GM12878 (cell line): Measurements from ENCODE around the gene POU2F3. TPM values are rescaled to one million over a fixed set of nuclear protein-coding genes. Genes with fewer than 3 reads are reported as not detected.

Source experiments
- ATAC-seq: fragments of 200-7000 bp; cut with Tn5 transposase; 3 replicates; pipeline ENCODE4 v1.9.1; 2020; ENCODE audit warnings: mild to moderate bottlenecking, moderate library complexity
- BruUV-seq: library from RNA; stranded (reverse); fragments of 400-500 nt; replicated peaks from 2 replicates; lab custom pipeline; 2021; lab: Mats Ljungman, UMichigan
- CTCF ChIA-PET: fragments of 300-600 bp; sonication (Branson Sonifier 250); formaldehyde crosslinking; extraction: SDS; loops from one replicate; lab custom pipeline; 2021; ENCODE audit warnings: inconsistent platforms; lab: Yijun Ruan, JAX
- POLR2A ChIA-PET: fragments of 350-600 bp; formaldehyde crosslinking; extraction: SDS; loops from one replicate; lab custom pipeline; 2021; ENCODE audit warnings: inconsistent platforms; lab: Charles Lee
- RAD21 ChIA-PET: fragments of 300-600 bp; sonication (Branson Sonifier 250); formaldehyde crosslinking; loops from one replicate; lab custom pipeline; 2023; ENCODE audit warnings: antibody characterized with exemption; ENCODE audit not compliant: unreplicated experiment; lab: Charles Lee
- SMC1A ChIA-PET: fragments of 300-600 bp; sonication (Branson Sonifier 250); formaldehyde crosslinking; loops from one replicate; lab custom pipeline; 2023; ENCODE audit not compliant: unreplicated experiment, uncharacterized antibody; lab: Charles Lee
- DNase-seq: peaks from one replicate; pipeline ENCODE4 v3.0.0-alpha.2; 2011; ENCODE audit warnings: low read depth, low spot score
- FAIRE-seq: peaks from 3 replicates; lab custom pipeline; 2011; peaks lifted over from hg19 to GRCh38; lab: Jason Lieb, UNC
- H2AFZ ChIP-seq: 2 replicates; pipeline ENCODE4 v1.6.0; 2011; ENCODE audit warnings: low read depth, low read length, control low read depth; ENCODE audit not compliant: control insufficient read depth
- H3K27ac ChIP-seq: 2 replicates; pipeline ENCODE4 v1.5.1; 2011; ENCODE audit warnings: control low read depth; ENCODE audit not compliant: control insufficient read depth, insufficient read depth
- H3K27me3 ChIP-seq, 2 experiments: replicated peaks in 1 of 2; 2 replicates each; pipeline versions ENCODE4 v1.6.0 to v1.6.1; 2011; ENCODE audit warnings: low read length in 1 of 2; ENCODE audit not compliant: control insufficient read depth in 2 of 2, insufficient read depth in 2 of 2
- H3K36me3 ChIP-seq, 2 experiments: 2 replicates each; pipeline ENCODE4 v1.5.1; 2011; ENCODE audit warnings: low read length in 1 of 2; ENCODE audit not compliant: control insufficient read depth in 2 of 2, insufficient read depth in 2 of 2
- H3K4me1 ChIP-seq: 2 replicates; pipeline ENCODE4 v1.6.1; 2011; ENCODE audit warnings: mild to moderate bottlenecking, low read length, moderate library complexity, mixed read lengths; ENCODE audit not compliant: control insufficient read depth, insufficient read depth
- H3K4me2 ChIP-seq: 2 replicates; pipeline ENCODE4 v1.6.0; 2011; ENCODE audit warnings: control low read depth; ENCODE audit not compliant: control insufficient read depth, insufficient read depth
- H3K4me3 ChIP-seq: fragments of 200-600 bp; sonication (generic); 2 replicates; pipeline ENCODE4 v1.5.1; 2016
- H3K79me2 ChIP-seq: 2 replicates; pipeline ENCODE4 v1.6.0; 2011; ENCODE audit warnings: low read length; ENCODE audit not compliant: control insufficient read depth, insufficient read depth
- H3K9ac ChIP-seq: 2 replicates; pipeline ENCODE4 v1.8.0; 2011; ENCODE audit warnings: low read length, control low read depth, mixed read lengths; ENCODE audit not compliant: control insufficient read depth, insufficient read depth
- H3K9me3 ChIP-seq: replicated peaks from 3 replicates; pipeline ENCODE4 v1.5.1; 2011; ENCODE audit warnings: mild to moderate bottlenecking, low read length; ENCODE audit not compliant: control insufficient read depth, insufficient read depth
- H4K20me1 ChIP-seq: 2 replicates; pipeline ENCODE4 v1.6.0; 2011; ENCODE audit not compliant: control insufficient read depth, insufficient read depth
- BACH1 ChIP-seq: fragments of 450-650 bp; IDR thresholded peaks from 2 replicates; pipeline ENCODE4 v1.6.1; 2017; ENCODE audit warnings: mild to moderate bottlenecking, borderline replicate concordance
- EED ChIP-seq: sonication (generic); IDR thresholded peaks from 2 replicates; pipeline ENCODE4 v1.6.1; 2016; ENCODE audit warnings: antibody characterized with exemption, low read depth
- WGBS: methylation state at CpG from one replicate; pipeline ENCODE4 v1.1.6; 2016; ENCODE audit warnings: low lambda C conversion rate; ENCODE audit not compliant: insufficient replicate concordance, insufficient coverage; ENCODE audit errors: missing lambda C conversion rate; 5-methylcytosine and 5-hydroxymethylcytosine counted together
- in situ Hi-C: fragments of 300-500 bp; cut with MboI; formaldehyde crosslinking; loops from 9 replicates; pipeline ENCODE4 v1.14.3; 2018; ENCODE audit warnings: mixed read lengths
- intact Hi-C: fragments of 100-400 bp; cut with micrococcal nuclease; formaldehyde crosslinking; loops from one replicate; pipeline ENCODE4 v1.14.2; 2022; ENCODE audit not compliant: unreplicated experiment
- polyA plus RNA-seq, 11 experiments: library from polyadenylated mRNA; depleted of rRNA in 4 of 11; unstranded in 6 of 11; stranded (reverse) in 5 of 11; fragments of >200 nt; fragmentation: Nextera tagmentation in 4 of 11; fragmentation: Illumina TruSeq in 1 of 11; extraction: Ambion mirVana in 4 of 11; extraction: Trizol in 1 of 11; gene quantifications; 1 replicate in 1 of 11; 2 replicates in 10 of 11; pipeline versions ENCODE4 v1.2.1 to v1.2.3, GENCODE V29; 2011 to 2016; ENCODE audit warnings: inconsistent platforms in 2 of 11, missing spikeins in 2 of 11, low read depth in 1 of 11
- total RNA-seq, 4 experiments: library from RNA; depleted of rRNA in 3 of 4; stranded (reverse); fragments of >200 nt in 3 of 4; fragmentation: Illumina TruSeq in 1 of 4; extraction: Trizol in 1 of 4; gene quantifications; 2 replicates each; pipeline versions ENCODE4 v1.2.1 to v1.2.3, GENCODE V29; 2013 to 2021
- TF ChIP-seq, protein P1 (sequence below): fragments of 450-650 bp; IDR thresholded peaks from 2 replicates; pipeline ENCODE4 v1.6.1; 2016; ENCODE audit warnings: mild to moderate bottlenecking, moderate library complexity, borderline replicate concordance

POU2F3 gene
- total and polyA plus RNA-seq, 10 of the 15 experiments (the other 5 are each of a cell fraction or from before 2014, with no cell fraction given): 0.09 to 4.4 (median 0.33) TPM

DNA sequence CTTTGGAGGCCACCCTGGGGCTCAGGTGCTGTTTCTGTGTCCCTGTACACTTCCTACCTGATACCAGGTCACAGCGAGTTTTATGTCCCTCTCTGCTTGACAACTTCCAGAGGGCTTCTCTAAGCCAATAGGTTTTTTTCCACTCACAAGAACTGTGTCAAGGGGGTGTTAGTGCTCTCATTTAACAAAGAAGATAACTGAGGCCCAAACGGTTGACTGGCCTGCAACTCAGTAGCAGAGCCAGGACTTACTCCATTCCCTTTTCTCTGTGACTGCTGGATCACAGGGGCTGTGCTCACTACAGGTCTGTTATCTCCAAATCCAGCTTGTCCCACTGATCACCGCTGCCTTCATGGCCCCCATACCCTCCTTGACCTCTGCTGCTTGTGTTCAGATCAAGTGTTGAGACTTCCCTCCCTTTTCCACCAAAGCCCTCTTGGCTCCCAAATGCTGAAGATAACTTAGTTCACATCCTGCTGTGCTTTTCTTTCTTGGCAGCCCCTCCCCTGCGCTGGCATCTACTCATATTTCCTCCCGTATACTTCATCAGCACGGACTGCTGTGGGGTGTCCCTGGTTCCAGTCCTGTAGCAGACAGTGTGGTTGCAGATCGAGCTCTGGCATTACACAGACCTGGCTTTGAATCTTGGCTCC lies 41.3 kb downstream of the POU2F3 start:
- H3K4me3 ChIP-seq: no peak overlapping the region
- H3K4me2 ChIP-seq: no peak overlapping the region
- H3K9me3 ChIP-seq: no peaks in the 10 kb centered on the region
- no peak overlapping the region for H3K27ac ChIP-seq
- ATAC-seq (no peak), FAIRE-seq (no peak), DNase-seq (no peak)
- peaks cover 0 to 4% of the 10 kb centered on the region in 2 experiments; a peak in 1 of 4 replicates for H3K27me3 ChIP-seq
- ChIA-PET SMC1A (no interaction called here), RAD21 (no interaction called here), POLR2A (no interaction called here)
- BruUV-seq: no TSS peak
- intact Hi-C loops: no loop called here
- H3K4me1 ChIP-seq: no peaks in the 10 kb centered on the region
- H3K79me2 ChIP-seq: no peaks in the 10 kb centered on the region
- no peaks in the 10 kb centered on the region for H3K36me3 ChIP-seq
- H3K9ac ChIP-seq: no peak overlapping the region
- in situ Hi-C loops: no loop called here
- H2AFZ ChIP-seq: no peak overlapping the region
- TF ChIP-seq, protein P1, sequence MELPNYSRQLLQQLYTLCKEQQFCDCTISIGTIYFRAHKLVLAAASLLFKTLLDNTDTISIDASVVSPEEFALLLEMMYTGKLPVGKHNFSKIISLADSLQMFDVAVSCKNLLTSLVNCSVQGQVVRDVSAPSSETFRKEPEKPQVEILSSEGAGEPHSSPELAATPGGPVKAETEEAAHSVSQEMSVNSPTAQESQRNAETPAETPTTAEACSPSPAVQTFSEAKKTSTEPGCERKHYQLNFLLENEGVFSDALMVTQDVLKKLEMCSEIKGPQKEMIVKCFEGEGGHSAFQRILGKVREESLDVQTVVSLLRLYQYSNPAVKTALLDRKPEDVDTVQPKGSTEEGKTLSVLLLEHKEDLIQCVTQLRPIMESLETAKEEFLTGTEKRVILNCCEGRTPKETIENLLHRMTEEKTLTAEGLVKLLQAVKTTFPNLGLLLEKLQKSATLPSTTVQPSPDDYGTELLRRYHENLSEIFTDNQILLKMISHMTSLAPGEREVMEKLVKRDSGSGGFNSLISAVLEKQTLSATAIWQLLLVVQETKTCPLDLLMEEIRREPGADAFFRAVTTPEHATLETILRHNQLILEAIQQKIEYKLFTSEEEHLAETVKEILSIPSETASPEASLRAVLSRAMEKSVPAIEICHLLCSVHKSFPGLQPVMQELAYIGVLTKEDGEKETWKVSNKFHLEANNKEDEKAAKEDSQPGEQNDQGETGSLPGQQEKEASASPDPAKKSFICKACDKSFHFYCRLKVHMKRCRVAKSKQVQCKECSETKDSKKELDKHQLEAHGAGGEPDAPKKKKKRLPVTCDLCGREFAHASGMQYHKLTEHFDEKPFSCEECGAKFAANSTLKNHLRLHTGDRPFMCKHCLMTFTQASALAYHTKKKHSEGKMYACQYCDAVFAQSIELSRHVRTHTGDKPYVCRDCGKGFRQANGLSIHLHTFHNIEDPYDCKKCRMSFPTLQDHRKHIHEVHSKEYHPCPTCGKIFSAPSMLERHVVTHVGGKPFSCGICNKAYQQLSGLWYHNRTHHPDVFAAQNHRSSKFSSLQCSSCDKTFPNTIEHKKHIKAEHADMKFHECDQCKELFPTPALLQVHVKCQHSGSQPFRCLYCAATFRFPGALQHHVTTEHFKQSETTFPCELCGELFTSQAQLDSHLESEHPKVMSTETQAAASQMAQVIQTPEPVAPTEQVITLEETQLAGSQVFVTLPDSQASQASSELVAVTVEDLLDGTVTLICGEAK: no peak
- TF ChIP-seq EED (no peak), BACH1 (no peak)
- TF ChIP-seq, all 136 proteins: peak for 0
- 25% methylated on average over 7 of the region's 7 CpGs for WGBS
- no peaks in the 10 kb centered on the region for H4K20me1 ChIP-seq
- CTCF ChIA-PET: interaction anchor here (1.6 kb wide), 1 partner anchor 19 kb away, joined by 4 read pairs; no protein-coding TSS in a partner anchor
